D721Med (cell line): ENCODE data around the gene MAN1C1.

Source experiments
- DNase-seq: peaks from one replicate; pipeline ENCODE4 v3.0.0; 2011; ENCODE audit warnings: low spot score; ENCODE audit not compliant: insufficient read length
- FAIRE-seq: peaks from 2 replicates; lab custom pipeline; 2011; peaks lifted over from hg19 to GRCh38; lab: Jason Lieb, UNC
- TF ChIP-seq, protein P1 (sequence below): IDR thresholded peaks from 2 replicates; pipeline ENCODE4 v1.5.1; 2012; ENCODE audit warnings: mild to moderate bottlenecking, control low read depth; ENCODE audit not compliant: insufficient read depth; ENCODE audit errors: missing control alignments

MAN1C1 gene

DNA sequence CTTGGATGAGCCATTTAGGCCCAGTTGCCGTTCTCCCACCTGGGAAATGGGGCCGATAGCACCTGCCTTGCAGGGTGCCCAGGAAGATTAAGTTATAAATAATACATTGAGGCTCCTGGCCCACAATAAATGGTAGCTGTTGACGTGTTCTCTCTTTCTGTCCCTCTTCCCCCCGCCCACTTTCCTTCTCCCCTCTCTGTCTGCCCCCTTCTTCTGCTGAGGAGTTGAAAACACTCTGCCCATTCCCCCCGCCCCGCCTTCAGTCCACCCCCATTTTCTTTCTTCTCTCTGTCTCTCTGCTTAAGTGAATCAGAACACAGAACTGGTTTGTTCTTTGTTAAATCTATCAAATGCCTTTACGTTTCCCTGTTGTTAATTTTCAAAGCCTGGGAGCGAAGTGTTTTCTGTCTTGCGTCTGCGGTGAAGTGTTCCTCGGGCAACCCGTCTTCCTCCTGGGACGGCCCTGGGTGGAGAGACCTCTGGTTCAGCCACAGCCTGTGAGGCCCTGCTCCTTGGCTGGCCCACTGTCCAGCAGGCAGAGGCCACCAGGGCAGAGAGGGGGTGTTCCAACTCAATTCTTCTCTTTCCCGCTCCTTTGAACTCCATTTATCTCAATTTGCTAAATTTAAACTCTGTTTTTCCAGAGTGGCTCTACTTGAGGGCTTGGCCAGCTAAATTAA, 154.1 kb downstream of the MAN1C1 start:
- TF ChIP-seq, protein P1, sequence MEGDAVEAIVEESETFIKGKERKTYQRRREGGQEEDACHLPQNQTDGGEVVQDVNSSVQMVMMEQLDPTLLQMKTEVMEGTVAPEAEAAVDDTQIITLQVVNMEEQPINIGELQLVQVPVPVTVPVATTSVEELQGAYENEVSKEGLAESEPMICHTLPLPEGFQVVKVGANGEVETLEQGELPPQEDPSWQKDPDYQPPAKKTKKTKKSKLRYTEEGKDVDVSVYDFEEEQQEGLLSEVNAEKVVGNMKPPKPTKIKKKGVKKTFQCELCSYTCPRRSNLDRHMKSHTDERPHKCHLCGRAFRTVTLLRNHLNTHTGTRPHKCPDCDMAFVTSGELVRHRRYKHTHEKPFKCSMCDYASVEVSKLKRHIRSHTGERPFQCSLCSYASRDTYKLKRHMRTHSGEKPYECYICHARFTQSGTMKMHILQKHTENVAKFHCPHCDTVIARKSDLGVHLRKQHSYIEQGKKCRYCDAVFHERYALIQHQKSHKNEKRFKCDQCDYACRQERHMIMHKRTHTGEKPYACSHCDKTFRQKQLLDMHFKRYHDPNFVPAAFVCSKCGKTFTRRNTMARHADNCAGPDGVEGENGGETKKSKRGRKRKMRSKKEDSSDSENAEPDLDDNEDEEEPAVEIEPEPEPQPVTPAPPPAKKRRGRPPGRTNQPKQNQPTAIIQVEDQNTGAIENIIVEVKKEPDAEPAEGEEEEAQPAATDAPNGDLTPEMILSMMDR = no peak
- FAIRE-seq = no peak
- DNase-seq = no peak

DNA sequence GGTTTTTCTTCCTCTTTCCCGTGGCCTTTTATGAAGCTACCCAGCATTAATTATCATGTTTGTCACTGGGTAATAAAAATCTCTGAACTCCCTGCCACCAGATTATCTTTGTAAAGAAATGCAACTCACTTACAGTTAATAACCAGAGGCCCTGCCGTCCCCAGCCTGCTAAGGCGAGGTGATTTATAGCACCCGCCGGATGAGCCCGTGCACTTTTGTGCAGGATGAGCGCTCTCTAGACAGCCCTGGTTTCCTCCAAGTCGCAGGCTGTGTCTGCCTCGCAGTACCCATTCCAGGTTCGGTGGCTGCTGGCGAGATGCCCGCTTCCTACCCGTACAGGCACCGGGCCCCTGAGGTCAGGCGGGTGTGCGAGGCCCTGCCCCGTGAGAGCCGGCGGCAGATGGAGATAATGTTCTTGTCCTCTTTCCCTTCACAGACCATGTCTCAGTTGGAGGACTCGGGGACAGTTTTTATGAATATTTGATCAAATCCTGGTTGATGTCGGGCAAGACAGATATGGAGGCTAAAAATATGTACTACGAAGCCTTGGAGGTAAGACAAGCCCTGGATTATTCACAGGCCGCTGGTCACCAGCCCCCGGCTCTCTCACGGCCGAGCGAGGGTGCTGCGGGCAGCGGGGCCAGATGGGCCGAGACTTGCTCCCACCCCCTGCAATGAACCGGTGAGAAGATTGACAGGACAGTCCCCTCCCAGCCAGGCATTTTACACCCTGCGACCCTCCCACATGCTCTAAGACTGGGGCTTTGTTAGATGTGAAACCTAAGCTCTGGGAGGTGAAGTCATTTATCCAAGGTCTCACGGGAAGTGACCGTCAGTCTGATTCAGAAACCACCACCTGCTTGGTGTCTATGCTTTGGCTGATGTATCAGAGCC, 154.9 kb downstream of the MAN1C1 start:
- FAIRE-seq = no peak
- no peak for DNase-seq

GRCh38 chr1:25772164-25772563, 155.6 kb downstream of the MAN1C1 start:
- DNase-seq (no peak), FAIRE-seq (no peak)
- TF ChIP-seq, protein P1 = no peak

More for the DNA sequence above, 154.9 kb downstream of the MAN1C1 start:
- TF ChIP-seq, protein P1 = no peak

GRCh38 chr1:25772692-25773245, 156.2 kb downstream of the MAN1C1 start:
- no peak for FAIRE-seq
- no peak for DNase-seq
- TF ChIP-seq, protein P1 = no peak

DNA sequence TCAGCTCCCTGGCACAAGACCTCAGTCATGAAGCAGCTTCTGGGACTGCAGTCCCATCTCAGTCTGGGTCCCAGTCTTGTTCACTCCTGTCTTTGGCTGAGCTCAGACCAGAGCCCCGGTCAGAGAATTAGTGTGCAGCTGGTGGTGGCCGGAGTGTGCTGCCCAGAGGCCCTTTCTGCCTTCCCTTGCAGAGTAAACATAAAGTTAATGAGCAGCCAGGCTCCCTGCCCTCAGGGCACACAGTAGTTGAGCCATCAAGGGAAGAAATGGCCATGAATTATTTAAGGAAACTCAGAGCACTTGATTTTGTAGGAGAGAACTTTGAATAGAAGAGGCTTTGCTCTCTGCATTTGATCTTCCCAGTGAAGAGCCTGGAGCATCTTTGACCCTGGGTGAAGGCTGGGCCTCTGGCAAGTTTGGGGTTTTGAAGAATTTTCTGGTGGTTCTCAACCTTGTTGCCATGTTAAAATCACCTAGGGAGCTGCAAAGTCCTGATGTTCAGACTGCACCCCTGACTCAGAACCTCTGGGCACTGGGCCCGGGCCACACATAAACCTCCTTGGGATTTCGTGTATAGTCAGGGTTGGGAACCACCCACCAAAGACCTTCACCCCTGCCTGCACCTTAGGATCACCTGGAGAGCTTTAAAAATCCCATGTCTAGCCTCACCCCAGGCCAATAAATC, 157.0 kb downstream of the MAN1C1 start:
- DNase-seq (no peak), FAIRE-seq (no peak)
- TF ChIP-seq, protein P1 = no peak

DNA sequence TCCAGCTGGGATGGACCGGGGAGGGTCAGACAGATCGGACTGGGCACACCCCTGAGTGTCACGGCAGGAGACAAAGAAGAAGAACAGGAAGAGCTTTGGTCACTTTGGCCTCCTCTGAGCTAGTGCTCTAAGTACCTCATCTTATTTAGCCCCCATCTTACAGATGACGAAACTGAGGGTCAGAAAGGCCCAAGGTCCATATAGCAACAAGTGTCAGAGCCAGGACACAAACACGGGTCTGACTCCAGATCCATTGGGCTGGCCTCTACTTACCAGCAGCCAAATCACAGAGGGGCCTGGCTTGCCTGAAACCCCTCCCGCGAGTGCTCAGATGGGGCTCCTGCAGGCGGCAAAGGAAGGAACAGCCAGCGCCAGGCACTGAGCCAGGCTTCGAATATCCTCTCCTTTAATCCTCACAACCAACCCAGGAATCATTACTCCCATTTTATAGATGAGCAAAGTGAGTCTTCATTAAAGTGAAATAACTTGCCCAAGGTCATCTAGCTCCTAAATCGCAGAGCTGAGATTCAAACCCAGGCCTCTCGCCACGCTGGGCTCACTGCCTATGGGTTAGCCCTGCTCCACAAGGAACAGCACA, 157.7 kb downstream of the MAN1C1 start:
- FAIRE-seq = no peak
- DNase-seq = no peak
- TF ChIP-seq, protein P1 = no peak
